HG02623 (cell line): ENCODE results near the gene EIF4G1.

Experiments used
- ATAC-seq: cut with Tn5 transposase; IDR thresholded peaks from one replicate; pipeline ENCODE4 v1.9.1; 2021; ENCODE audit warnings: moderate library complexity; ENCODE audit not compliant: unreplicated experiment

The EIF4G1 gene

GRCh38 chr3:184306341-184306972 lies 7.9 kb upstream of the EIF4G1 start:
- ATAC-seq: no peak

GRCh38 chr3:184307915-184308314 lies 6.5 kb upstream of the EIF4G1 start:
- ATAC-seq: no peak

GRCh38 chr3:184308744-184309143 lies 5.7 kb upstream of the EIF4G1 start:
- no peak for ATAC-seq

- no peak for ATAC-seq
These were observed 2.8 kb upstream of the EIF4G1 start for GRCh38 chr3:184311633-184312032.

GRCh38 chr3:184314700-184315542 lies 515 bp downstream of the EIF4G1 start:
- peak; percentile 39 for ATAC-seq

- no peak for ATAC-seq
These were observed 1.1 kb downstream of the EIF4G1 start for GRCh38 chr3:184315543-184315867.

- no peak for ATAC-seq
These were observed 1.7 kb downstream of the EIF4G1 start for GRCh38 chr3:184315871-184316661.

- no peak for ATAC-seq
These were observed 2.4 kb downstream of the EIF4G1 start for GRCh38 chr3:184316792-184317191.

- ATAC-seq: no peak
These were observed 2.8 kb downstream of the EIF4G1 start for GRCh38 chr3:184317201-184317600.

- ATAC-seq: no peak
These were observed 5.7 kb downstream of the EIF4G1 start for GRCh38 chr3:184320104-184320445.

- no peak for ATAC-seq
These were observed 7.3 kb downstream of the EIF4G1 start for GRCh38 chr3:184321666-184322065.

- no peak for ATAC-seq
These were observed 8.5 kb downstream of the EIF4G1 start for GRCh38 chr3:184322731-184323487.

- ATAC-seq: no peak
These were observed 9.3 kb downstream of the EIF4G1 start for GRCh38 chr3:184323696-184324095.

GRCh38 chr3:184325269-184325668 lies 10.9 kb downstream of the EIF4G1 start:
- no peak for ATAC-seq

GRCh38 chr3:184325715-184326369 lies 11.4 kb downstream of the EIF4G1 start:
- no peak for ATAC-seq

GRCh38 chr3:184327171-184327570 lies 12.8 kb downstream of the EIF4G1 start:
- no peak for ATAC-seq

GRCh38 chr3:184328516-184328915 lies 14.1 kb downstream of the EIF4G1 start:
- no peak for ATAC-seq

GRCh38 chr3:184332370-184333090 lies 18.1 kb downstream of the EIF4G1 start:
- ATAC-seq: no peak

GRCh38 chr3:184333190-184333589 lies 18.8 kb downstream of the EIF4G1 start:
- ATAC-seq: no peak

GRCh38 chr3:184333700-184334099 lies 19.3 kb downstream of the EIF4G1 start:
- ATAC-seq: no peak
